Upper lobe of left lung (tissue), 4 donors: ENCODE measurements around the gene MYLK3.

Source experiments
- CTCF ChIP-seq, 6 experiments: fragments of 450-650 bp in 4 of 6; fragments of 200-600 bp in 2 of 6; sonication (generic) in 2 of 6; IDR thresholded peaks; one replicate each; pipeline ENCODE4 v1.5.1; 2016 to 2019; ENCODE audit warnings: antibody characterized with exemption in 6 of 6
- POLR2AphosphoS5 ChIP-seq, 2 donors: sonication (generic); formaldehyde crosslinking; IDR thresholded peaks; one replicate each; pipeline ENCODE4 v1.5.1; 2017; ENCODE audit warnings: antibody characterized with exemption in 2 of 2

- TF ChIP-seq CTCF (IDR thresholded peaks at IDR 0.05) (no peak), POLR2AphosphoS5 (IDR thresholded peaks at IDR 0.05) (no peak)
Observed at GRCh38 chr16:46765050-46765449, 16.9 kb upstream of the MYLK3 start.
